Erythroblast (primary cell): ENCODE data around the gene CCRL2.

Experiments
- GATA1 ChIP-seq: IDR thresholded peaks from 2 replicates; pipeline ENCODE4 v1.6.1; 2011; ENCODE audit warnings: low read depth, mild to moderate bottlenecking, control low read depth, low read length, moderate library complexity
- POLR2A ChIP-seq: IDR thresholded peaks from 2 replicates; pipeline ENCODE4 v1.6.1; 2011; ENCODE audit warnings: mild to moderate bottlenecking, low read length

DNA sequence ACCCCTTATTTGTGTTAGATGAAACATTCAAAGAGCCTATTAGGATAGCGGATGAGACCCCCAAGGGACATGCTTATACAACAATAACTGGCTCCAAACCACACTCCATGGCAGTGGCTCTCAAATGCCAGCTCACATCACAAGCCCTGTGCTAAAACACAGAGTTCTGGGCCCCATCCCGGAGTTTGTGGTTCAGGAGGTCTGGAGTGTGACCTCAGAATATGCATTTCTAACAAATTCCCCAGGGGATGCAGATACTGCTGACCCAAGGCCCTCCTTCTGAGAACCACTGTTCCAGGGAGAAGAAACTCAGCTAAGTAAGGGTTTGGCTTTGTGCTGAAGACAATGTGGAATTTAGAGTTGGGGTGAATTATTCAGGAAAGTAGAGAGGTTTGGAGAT lies 3.6 kb downstream of the CCRL2 start:
- TF ChIP-seq POLR2A (peak; percentile 32), GATA1 (no peak)
